Activated CD8-positive, alpha-beta memory T cell treated with anti-CD3 and anti-CD28 coated beads, Interleukin-2, amount 50 U/mL, for 24 hours (primary cell): ENCODE data around the gene HIKESHI.
"Not testable (repeated sequence)": the region's sequence is repeated elsewhere in the genome, so short reads cannot be mapped to it uniquely, and the experiment has no call there.

ENCODE experiments used
- DNase-seq: peaks from one replicate; pipeline ENCODE4 v3.0.0-alpha.2; 2020; ENCODE audit errors: extremely low read depth

HIKESHI gene, protein sequence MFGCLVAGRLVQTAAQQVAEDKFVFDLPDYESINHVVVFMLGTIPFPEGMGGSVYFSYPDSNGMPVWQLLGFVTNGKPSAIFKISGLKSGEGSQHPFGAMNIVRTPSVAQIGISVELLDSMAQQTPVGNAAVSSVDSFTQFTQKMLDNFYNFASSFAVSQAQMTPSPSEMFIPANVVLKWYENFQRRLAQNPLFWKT

DNA sequence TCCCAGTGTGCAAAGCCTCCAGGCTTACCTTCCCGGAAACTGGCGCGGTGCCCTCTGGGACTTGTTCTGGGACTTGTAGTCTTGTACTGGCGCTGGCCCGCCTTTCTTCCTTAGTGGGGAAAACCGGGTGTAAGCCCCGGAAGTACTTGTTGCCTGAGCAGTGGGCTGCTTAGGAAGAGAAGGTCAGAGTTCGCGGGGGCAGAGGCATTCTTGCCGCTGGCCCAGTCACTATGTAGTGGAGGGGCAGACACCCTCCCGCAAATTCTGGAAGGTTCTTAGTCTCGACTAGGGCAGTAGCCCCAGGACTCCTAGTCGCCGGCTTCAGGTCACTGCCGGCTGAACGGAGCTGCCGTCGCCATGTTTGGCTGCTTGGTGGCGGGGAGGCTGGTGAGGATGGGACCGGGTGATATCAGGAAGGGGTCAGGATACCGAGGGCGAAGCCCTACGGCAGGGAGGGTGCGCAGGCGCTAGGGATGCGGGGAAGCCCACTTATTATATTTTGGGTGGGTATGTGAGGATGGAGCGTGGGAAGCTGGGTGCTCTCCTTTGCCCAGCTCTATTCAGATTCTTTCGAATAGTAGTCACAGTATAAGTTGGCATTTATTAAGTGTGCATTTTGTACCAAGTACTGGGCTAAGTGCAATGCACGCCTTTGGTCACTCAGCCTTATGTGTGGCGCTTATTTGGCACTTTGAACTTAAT is at the start of gene HIKESHI:
HIKESHI (plus strand) TSS at position 149 of the 702 bp plus-strand sequence; CDS start at position 358, 209 bp downstream.
- peak; percentile 90 for DNase-seq

GRCh38 chr11:86255896-86256295 is 46.1 kb upstream of the HIKESHI start:
- DNase-seq = no peak

DNA sequence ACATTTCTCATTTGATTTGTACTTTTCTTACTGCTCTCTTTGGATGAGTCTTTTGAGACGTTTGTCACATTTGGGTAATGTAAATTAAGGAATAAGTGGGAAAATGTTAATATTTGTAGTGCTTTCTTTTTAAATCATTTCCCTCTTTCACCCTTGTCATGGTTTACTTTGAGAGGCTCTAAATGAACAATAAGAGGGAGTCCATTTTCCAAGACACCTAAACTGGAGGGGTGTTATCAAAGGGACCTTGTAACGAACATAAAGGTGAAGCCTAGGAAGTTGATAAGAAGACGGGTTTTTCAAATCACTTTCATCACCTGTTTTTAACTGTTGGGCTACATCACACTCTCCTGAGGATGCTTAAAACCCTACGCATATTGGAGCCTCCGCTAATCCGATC is 45.4 kb upstream of the HIKESHI start:
- DNase-seq = no peak

DNA sequence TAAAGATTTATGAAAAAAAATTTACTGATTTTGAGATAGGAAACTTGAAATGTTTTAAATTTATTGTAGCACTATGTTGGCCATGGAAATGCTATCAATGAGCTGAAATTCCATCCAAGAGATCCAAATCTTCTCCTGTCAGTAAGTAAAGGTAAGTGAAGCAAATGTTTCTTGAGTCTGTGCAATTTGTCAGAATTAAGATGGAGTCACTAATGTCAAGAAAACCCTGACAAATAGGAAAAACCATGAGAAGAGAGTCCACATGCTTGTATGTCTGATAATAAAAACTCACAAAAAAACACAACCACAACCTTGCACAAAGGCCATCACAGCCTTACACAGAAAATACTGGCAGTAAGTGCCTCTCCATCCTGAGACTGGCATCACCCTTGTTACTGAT is 44.6 kb upstream of the HIKESHI start:
- no peak for DNase-seq

- DNase-seq = no peak
Observed at GRCh38 chr11:86259730-86260129, 42.3 kb upstream of the HIKESHI start.

- no peak for DNase-seq
Observed at GRCh38 chr11:86261328-86261727, 40.7 kb upstream of the HIKESHI start.

- DNase-seq = no peak
Observed at GRCh38 chr11:86262387-86262786, 39.7 kb upstream of the HIKESHI start.

- DNase-seq = no peak
Observed at GRCh38 chr11:86264649-86265048, 37.4 kb upstream of the HIKESHI start.

- DNase-seq = no peak
Observed at GRCh38 chr11:86265194-86265593, 36.8 kb upstream of the HIKESHI start.

- DNase-seq = no peak
Observed at GRCh38 chr11:86269645-86270044, 32.4 kb upstream of the HIKESHI start.

- DNase-seq = no peak
Observed at GRCh38 chr11:86274503-86274902, 27.5 kb upstream of the HIKESHI start.

DNA sequence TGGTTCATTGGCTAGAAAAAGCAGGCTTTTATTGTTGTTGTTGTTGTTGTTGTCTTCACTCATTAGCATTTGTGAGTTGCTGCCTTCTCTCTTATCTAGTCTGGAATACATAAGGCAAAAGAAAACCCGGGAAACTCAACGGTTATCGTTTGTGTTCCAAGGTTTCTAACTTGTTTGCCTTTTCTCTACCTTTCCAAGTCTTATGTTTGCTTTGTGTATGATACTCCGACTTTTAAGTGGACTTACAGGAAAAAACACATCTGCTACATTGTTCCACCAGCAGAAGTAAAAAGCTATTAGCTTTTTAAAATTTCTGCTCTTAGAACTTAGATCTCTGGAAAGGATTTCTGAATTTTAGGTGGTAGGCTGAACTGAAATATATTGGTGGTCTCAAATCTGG is 27.0 kb upstream of the HIKESHI start:
- DNase-seq = no peak

- DNase-seq = no peak
Observed at GRCh38 chr11:86275493-86276370, 26.3 kb upstream of the HIKESHI start.

DNA sequence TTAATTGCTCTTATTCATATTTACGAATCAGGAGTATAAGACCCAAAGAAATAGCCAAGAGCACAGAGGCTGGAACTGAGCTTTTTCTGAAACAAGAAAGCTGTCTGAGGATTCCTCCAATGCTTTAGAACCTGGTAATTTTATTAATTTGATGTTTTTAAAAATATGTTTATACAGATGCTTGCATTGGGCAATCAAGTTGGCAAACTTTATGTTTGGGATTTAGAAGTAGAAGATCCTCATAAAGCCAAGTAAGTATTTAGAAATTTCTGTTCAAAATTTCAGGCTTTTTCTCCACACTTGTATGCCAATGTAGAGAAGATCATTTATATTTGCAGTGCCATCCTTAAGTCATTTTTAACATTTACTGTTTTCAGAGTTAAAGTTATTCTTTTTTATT is 24.3 kb upstream of the HIKESHI start:
- no peak for DNase-seq

GRCh38 chr11:86278226-86278625 is 23.8 kb upstream of the HIKESHI start:
- no peak for DNase-seq

- DNase-seq = no peak
Observed at GRCh38 chr11:86279747-86280146, 22.3 kb upstream of the HIKESHI start.

GRCh38 chr11:86287468-86287796 is 14.6 kb upstream of the HIKESHI start:
- no peak for DNase-seq

DNA sequence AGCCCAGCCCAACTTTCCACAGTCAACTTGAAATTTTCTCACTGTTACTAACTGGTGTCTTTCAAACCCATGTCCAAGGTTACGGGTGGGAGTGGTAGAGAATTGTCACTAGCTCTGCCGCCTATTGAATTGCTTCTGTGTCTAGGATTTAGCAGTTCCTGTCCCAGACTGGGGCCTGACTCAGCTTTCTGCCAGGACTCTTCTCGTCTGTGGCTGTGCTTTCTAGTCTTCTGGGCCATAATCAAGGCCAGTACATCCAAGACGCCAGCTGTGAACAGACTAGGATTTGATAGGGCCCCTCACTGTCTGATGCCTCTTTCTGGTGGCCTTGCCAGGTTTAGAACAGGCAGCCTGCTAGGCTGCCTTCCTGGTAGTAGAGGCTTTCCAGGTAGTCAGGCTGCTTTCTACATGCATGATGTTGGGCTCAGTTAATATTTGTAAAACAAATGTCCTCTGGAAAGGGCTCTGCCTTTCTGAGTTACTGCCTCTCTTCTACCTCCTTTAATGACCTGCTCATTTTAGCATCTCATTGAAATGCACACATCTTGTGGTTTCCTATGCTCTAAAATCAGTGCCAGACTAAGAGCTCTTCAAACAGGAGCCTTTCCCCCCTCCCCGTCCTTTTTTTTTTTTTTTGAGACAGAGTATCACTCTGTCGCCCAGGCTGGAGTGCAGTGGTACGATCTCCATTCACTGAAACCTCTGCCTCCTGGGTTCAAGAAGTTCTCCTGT is 13.1 kb upstream of the HIKESHI start:
- DNase-seq = no peak

GRCh38 chr11:86289508-86290280 is 12.3 kb upstream of the HIKESHI start:
- not testable (repeated sequence) for DNase-seq

DNA sequence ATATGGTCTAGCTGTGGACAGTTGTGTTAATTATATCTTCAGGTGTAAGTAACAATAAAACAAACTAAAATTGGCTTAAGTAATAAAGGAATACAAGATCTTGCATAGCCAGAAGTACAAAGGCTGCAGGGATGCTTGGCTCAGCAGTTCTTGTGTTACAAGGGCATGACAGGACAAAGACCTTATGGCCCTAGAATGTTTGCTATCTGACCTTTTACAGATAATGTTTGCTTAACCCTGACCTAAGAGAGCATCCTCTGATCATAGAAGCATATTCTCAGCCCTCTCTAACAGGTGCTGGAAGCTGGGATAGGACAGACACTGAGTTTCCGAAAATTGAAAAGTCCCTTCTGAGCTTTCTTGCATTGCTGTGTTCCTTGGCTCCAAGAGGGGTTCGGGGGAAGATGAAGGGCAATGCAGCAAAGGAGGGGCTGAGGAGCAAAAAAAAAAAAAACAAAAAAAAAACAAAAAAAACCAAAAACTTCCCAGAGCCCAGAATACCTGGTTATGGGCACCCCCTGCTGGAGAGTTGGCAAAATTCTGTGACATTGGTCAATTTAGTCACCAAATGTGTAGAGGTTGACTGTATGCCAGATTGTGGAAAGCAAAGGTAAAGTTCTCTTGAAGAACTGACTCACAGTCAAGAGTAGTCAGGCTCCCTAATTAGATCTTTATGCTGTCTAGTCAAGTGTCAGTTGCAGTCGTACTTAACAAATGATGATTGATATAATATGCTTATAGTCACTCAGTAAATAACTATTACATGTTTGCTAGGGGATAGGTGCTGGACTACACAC is 10.4 kb upstream of the HIKESHI start:
- DNase-seq = no peak
